ENCODE results near the gene AXIN2.

- TF ChIP-seq EZH2phosphoT487 (IDR thresholded peaks at IDR 0.05; ENCODE audit: insufficient read depth, low read depth) (no peak), EZH2 (IDR thresholded peaks at IDR 0.05; ENCODE audit: insufficient read depth, poor library complexity, severe bottlenecking) (no peak)
Measured at GRCh38 chr17:65583921-65584603, 22.6 kb upstream of the AXIN2 start.
